ENCODE measurements around the gene KRT76.

DNA sequence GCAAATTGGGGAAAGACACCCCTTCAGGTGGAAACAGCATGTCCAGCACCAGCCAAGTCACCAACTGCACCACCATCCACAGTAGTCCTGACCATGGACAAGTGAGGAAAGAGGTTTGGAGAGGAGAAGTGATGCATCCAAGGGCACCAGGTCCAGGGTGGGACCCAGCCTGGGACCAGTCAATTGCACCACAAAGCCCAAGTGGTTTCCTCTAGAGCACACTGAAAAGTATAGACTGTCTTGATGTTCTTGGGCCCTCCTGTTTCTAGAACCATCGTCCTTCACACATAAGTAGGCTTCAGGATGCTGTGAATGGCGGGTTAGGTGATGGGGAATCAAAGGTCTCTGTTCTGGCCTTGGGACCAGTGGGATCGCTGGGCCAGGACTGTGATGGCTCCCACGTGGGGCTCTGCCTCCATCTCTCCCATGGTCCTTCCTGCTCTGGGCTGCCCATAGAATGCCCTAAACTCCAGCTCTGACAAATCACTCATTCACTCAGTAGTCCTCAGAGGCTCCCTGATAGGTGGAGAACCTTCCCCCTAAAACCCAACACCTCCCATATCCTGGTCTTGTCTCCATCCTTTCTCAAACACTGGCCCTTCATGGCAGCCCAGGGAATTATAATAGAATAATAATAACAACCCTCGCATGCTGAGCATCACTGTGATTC lies 47.7 kb upstream of the KRT76 start:
- TF ChIP-seq, protein P1, sequence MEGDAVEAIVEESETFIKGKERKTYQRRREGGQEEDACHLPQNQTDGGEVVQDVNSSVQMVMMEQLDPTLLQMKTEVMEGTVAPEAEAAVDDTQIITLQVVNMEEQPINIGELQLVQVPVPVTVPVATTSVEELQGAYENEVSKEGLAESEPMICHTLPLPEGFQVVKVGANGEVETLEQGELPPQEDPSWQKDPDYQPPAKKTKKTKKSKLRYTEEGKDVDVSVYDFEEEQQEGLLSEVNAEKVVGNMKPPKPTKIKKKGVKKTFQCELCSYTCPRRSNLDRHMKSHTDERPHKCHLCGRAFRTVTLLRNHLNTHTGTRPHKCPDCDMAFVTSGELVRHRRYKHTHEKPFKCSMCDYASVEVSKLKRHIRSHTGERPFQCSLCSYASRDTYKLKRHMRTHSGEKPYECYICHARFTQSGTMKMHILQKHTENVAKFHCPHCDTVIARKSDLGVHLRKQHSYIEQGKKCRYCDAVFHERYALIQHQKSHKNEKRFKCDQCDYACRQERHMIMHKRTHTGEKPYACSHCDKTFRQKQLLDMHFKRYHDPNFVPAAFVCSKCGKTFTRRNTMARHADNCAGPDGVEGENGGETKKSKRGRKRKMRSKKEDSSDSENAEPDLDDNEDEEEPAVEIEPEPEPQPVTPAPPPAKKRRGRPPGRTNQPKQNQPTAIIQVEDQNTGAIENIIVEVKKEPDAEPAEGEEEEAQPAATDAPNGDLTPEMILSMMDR (conservative IDR thresholded peaks at IDR 0.05; ENCODE audit: low read depth, low read length), result no peak
- TF ChIP-seq EZH2phosphoT487 (IDR thresholded peaks at IDR 0.05; ENCODE audit: borderline replicate concordance, low read length) (no peak), EZH2 (IDR thresholded peaks at IDR 0.05; ENCODE audit: low read length, unreplicated experiment) (no peak)

Data from PC-3 (cell line).